Kidney glomerular epithelial cell (primary cell): Measurements from ENCODE around the gene ITIH3.
A peak's percentile ranks its signal among the peaks of the same experiment; 100 is the strongest.

Source experiments
- DNase-seq: peaks from one replicate; lab custom pipeline; 2025; lab: John Stamatoyannopoulos, UW

ITIH3 gene

DNA sequence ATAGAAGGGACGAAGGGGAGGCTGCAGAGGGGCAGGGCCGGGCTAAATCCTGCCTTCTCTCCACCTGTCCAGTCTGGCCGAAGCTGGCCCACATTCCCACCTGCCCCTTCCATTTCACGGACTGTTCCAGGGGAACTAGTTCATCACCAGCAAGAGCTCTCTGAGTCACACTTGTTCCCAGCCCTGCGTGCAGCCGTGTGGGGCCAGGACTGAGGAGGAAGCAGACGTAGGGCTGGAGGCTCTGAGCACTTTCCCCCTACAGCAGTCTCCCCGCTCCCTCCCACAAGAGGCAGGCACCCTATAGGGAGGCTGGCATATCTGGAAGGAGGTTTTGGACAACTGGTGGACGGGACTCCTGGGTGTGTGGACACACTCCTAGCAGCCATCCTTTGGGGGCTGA lies 32.8 kb downstream of the ITIH3 start:
- DNase-seq: peak; percentile 52

DNA sequence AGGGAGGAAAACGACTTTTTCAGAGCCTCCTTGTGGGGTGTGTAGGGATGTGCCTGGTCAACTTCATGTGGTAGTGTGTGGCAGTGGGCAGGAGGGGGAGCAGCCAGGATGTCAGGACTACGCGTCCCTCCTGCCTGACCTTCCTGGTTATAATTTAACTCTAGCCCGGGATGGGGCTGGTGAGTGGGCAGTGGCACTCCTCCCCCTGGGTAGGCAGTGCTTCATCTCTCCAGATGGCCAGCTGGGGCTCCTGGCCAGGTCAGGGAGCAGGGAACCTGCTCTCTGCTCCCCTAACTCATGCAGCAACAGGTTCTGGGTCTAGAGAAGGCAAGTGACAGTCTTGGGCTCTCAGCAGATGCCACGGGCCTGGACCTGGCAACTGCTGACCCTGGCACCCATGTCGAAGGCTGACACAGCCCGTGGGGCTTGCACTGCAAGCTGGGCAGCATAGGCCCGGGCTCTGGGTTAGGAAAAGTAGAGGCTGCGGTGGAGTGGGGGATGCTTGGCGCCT lies 33.3 kb downstream of the ITIH3 start:
- DNase-seq: peak; percentile 81

- no peak for DNase-seq
Measured at GRCh38 chr3:52829482-52829881, 34.9 kb downstream of the ITIH3 start.

DNA sequence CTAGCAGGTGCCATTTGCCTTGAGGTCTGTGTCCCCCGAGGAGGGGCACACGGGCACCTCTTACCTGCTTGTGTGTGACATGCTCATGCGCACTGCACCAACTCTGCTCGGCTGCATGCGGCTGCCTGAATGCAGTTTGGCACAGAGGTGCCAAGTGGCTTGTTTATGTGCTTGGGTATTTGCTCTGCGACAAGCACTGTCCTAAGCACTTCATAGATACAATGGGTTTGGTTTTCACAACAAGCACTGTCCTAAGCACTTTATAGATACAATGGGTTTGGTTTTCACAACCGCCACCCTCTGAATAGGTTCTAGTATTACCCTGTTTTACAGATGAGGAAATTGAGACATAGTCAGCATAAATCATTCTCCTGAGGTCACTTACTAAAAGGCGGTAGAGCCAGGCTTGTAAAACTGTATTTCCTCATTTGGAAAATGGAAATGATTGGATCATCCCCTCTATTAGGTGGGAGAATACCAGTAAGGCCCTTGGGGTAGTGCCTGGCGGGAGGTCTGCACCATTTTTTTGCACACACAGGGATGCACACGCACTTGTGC lies 35.4 kb downstream of the ITIH3 start:
- DNase-seq: no peak

GRCh38 chr3:52830535-52831258 lies 36.1 kb downstream of the ITIH3 start, which contains the start of gene ITIH4:
TSS of gene ITIH4 (minus strand) at chr3:52830672. CDS start at chr3:52830642, 30 bp downstream.
- no peak for DNase-seq

DNA sequence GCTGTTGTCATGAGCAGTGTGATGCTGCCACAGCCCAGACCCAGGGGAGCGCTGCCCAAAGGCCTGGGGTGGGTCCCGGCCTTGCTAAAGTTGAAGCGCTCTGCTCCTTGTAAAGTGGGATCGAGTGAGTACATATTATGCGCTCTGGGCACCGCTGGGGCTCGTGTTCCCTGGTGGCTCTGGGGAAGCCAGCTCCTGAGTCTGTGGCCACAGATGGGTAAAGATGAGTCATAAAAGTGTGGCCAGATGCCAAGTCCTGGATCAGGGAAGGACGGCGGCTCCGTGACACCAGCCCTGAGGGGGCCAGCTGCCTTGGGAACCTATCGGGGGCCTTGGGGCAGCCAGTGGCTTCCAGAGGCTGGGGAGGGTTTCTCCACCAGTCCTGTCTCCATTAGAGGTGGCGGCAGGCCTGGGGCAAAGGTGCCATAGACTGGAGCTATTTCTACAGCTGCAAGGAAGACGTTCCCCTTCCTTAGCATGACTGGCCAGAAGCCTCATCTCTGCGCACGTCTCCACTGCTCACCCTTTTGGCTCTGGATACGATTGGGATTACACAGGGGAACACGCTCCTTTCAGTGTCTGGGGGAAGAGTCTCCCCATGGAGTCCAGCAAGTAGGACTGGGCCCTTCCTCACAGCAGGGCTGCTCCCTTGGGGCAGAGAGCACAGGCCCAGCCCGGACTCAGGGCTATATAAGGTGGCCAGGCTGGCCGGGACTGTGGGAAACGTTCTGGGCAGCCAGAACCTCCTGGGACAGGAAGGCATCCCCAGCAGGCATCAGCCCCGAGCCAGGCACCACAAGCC lies 37.1 kb downstream of the ITIH3 start:
- peak; percentile 77 for DNase-seq

DNA sequence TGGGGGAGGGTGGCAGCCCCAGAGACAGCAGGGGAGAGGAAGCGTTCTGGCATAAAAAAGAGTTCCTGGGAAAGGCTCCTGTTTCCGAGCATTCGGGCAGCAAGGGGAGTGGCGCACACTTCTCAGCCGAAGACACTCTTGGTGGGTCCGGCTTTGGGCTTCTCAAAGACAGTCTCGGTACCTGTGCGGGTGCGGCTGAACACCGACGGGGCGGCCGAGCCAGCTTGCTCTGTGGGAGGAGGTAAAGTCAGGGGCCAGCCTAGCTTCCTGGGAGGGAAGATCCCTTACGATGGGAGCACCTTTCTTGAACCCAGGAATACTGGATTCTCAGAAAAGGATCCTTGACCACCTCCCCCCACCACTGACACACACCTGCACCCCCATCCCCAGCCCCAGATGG lies 38.6 kb downstream of the ITIH3 start:
- no peak for DNase-seq

DNA sequence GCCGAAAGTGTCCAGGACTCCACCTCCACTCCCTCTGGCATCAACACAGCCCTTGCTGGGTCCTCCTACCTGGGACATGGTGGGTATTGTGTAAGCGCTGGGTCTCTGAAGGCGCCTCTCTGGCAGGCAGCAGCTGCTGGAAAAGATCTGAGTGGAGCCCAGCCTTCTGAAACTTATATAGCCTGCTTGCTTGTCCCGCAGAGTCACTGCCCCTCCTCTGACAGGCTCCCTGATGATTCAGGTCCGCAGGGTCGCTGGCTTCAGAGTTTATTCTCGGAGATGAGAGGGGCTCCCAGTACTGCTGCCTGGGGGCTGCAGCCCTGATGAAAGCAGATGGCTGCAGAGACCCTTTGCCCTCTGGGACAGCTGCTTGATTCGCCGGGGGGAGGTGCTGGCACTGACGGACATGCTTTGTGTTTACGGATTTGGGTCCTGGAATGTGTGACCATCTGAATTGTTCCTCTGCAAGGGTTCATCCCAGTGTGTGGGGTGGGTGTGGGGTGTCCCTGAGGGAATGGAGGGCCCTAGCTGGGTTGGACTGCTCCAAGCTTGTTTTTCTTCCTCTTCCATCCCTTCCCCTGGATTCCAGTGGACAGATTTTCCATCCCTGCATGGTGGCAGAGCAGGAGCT lies 40.4 kb downstream of the ITIH3 start, which contains the start of gene MUSTN1:
MUSTN1 (minus strand) TSS at position 149 of the 631 bp plus-strand sequence; CDS start at position 78, 71 bp downstream.
- DNase-seq: no peak

GRCh38 chr3:52835766-52836470 lies 41.3 kb downstream of the ITIH3 start:
- no peak for DNase-seq

- DNase-seq: no peak
Measured at GRCh38 chr3:52836471-52836845, 41.9 kb downstream of the ITIH3 start.

- no peak for DNase-seq
Measured at GRCh38 chr3:52836986-52837385, 42.4 kb downstream of the ITIH3 start.

DNA sequence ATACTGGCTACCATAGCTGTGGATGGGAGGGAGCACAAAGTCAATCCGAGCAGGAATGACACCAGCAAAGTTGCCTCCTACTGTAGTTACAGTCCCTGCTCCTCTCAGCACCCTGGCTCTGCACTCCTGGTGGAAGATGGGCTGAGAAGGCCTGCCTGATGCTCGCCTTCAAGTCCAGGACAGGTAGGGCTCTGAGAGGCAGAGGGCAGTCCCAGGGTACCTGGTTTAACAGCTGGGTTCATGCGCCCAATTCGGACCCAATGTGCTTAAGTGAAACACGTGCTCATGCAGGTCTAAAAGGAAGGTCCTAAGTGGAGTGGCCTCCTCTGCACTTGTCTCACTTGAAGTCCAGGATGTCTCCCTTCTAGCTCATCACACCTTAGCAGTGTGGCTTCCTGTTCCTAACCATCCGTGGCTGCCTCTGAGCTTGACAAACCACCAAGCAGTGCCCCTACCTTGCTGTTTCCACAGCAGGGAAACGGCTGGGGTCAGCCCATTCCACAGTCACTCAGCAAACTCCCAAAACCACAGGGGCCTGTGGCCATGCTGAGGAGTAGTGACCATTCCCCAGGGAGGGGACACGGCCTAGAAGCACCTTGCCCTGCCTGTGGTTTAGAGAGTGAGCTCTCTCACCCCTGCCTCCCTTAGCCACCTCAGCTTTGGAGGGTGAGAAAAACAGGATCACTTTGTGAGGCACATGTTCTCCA lies 44.1 kb downstream of the ITIH3 start:
- DNase-seq: no peak

- no peak for DNase-seq
Measured at GRCh38 chr3:52839268-52839575, 44.6 kb downstream of the ITIH3 start.

GRCh38 chr3:52839892-52840545 lies 45.4 kb downstream of the ITIH3 start:
- DNase-seq: no peak

DNA sequence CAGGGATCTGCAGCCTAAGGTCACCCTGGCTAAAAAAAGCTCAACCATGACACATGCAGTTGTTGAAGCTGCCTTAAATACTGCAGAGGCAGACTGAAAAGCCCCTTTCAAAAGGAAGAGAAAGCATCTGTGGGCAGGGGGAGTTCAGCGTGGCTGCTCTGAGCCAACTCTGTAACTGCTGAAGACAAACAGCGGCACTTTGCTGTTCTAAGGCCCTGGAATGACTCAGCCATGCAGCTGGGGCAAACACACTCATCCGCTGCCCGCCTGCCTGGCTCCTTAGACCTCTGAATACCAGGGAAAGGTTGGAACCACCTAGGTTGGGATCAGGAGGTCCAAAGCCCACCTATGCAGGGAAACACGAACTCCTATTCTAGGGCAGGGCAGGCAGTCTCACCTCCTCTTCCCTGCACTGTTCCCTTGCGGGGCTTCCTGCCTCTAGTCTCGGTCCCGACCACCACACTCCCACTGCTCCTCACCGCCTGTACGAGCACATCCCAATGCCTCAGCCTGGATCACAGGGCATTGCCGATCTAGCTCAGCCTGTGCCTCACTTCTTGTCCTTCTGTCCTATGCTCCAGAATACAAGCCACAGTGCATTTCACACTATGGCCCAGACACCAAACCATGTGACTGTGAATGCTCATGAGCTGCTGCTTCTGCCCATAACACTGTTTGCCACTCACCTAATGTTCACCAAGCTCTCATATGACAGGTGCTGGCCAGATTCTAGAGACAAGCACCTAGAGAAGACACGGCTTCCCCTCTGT lies 46.8 kb downstream of the ITIH3 start:
- DNase-seq: no peak

GRCh38 chr3:52841981-52842340 lies 47.4 kb downstream of the ITIH3 start:
- no peak for DNase-seq

DNA sequence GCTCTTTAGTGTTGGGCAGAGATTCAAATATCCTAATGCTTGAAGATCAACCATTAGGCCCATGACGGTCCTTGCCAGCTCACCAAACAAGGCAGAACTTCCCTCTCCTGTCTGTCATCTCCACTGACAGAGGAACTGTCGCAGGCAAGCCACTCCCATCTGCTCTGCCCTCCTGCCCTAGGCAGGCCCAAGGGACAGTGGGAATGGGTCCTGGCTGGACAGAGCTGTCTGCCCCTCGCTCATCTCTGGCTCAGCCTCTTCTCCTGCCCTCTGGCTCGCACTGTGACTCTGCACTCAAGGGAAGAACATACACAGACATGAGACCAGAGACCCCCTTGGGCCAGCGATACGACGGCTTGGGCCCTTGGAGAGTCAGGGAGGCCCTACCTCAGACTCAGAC lies 47.8 kb downstream of the ITIH3 start:
- DNase-seq: no peak

DNA sequence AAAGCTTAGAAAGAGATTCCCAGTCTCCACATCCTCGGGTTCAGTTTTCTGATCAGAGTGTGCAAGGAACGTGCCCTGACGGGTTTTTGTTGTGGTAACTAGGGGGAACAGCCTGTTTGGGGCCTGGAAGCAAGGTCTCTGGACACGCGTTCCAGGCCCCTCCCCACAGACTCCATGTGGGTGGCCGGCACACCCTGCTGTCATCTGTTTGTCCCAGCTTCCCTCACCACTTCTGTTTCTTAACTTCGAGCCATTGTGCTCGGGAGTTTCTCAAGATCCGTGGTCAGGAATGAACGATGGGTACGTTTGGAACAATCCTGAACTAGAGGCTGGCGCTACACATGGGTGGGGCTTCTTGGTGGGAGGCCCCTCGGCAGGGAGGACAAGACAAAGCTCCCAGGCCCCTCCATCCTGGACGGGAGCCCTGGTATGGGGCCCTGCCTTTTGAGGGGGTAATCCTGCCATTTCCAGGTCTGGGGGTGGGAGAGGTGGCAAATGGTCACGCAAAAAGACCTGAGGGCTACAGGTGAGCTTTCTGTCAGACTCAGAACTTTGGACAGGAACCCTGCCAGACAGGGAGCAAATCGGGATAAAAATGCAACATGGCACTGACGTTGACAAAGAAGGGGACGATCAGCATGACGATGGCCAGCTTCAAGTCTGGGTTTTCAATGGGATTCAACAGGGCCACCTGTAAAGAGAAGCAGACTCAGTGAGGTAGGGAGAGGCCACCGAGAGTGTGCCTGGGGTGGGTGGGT lies 48.7 kb downstream of the ITIH3 start:
- no peak for DNase-seq

- DNase-seq: no peak
Measured at GRCh38 chr3:52843881-52844280, 49.3 kb downstream of the ITIH3 start.
